Adrenal gland (tissue), 5 donors: Measurements from ENCODE around the gene ZMYND8.

ENCODE experiments used
- POLR2A ChIP-seq, 2 donors: fragments of 450-650 bp; IDR thresholded peaks; one replicate each; pipeline ENCODE4 v1.6.1; 2017; ENCODE audit warnings: antibody characterized with exemption in 2 of 2, mild to moderate bottlenecking in 2 of 2, moderate library complexity in 1 of 2
- TF ChIP-seq, protein P1 (sequence below), 6 experiments: fragments of 450-650 bp in 4 of 6; fragments of 200-600 bp in 2 of 6; sonication (generic) in 1 of 6; IDR thresholded peaks; 1 replicate in 5 of 6; 2 replicates in 1 of 6; pipeline versions ENCODE4 v1.5.1 to v1.8.0; 2016 to 2021; ENCODE audit warnings: antibody characterized with exemption in 6 of 6, mild to moderate bottlenecking in 2 of 6, moderate library complexity in 1 of 6
- donor health status: DM: no; HTN: no; CAD: no.

DNA sequence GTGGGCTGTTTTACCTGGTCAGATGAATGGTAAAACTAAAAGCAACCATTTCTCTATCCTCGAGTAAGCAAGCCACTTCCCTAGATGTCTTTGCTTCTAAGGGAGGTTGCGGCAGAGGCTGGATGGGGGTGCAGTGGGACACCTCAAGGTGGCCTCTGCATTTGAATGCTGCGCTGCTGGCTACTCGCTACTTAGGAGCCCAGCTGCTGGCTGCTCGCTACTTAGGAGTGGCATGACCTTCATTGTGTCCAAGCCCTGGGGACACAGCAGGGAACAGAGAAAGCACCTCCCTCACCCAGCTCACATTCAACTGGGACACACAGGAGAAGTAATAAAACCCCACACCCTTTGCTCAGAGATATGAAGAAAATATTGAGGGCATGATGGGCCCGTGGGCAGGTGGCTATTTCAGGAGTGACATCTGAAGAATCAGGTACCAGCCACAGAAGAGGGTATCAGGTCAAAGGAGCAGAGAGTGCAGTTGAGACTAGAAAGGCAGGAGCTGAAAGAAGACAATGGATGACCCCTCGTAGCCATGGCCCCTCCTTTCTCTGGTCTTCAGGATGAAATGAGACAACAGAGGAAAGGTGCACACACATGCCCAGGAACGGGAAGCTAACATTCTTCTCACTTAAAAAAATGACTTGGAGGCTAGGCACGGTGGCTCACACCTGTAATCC is 149.4 kb downstream of the ZMYND8 start:
- TF ChIP-seq, protein P1, sequence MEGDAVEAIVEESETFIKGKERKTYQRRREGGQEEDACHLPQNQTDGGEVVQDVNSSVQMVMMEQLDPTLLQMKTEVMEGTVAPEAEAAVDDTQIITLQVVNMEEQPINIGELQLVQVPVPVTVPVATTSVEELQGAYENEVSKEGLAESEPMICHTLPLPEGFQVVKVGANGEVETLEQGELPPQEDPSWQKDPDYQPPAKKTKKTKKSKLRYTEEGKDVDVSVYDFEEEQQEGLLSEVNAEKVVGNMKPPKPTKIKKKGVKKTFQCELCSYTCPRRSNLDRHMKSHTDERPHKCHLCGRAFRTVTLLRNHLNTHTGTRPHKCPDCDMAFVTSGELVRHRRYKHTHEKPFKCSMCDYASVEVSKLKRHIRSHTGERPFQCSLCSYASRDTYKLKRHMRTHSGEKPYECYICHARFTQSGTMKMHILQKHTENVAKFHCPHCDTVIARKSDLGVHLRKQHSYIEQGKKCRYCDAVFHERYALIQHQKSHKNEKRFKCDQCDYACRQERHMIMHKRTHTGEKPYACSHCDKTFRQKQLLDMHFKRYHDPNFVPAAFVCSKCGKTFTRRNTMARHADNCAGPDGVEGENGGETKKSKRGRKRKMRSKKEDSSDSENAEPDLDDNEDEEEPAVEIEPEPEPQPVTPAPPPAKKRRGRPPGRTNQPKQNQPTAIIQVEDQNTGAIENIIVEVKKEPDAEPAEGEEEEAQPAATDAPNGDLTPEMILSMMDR (IDR thresholded peaks at IDR 0.05), result no peak
- no peak for TF ChIP-seq POLR2A (IDR thresholded peaks at IDR 0.05)
